Heart right ventricle (tissue), 16 donors: ENCODE data around the gene TBC1D22A. TPM values are rescaled to one million over a fixed set of nuclear protein-coding genes. Genes with fewer than 3 reads are reported as not detected.

Source experiments
- ATAC-seq, 8 donors: fragments of 200-7000 bp; cut with Tn5 transposase; one replicate each; pipeline ENCODE4 v1.9.1; 2020; ENCODE audit warnings: mild to moderate bottlenecking in 8 of 8, moderate library complexity in 8 of 8, moderate number of reproducible peaks in 1 of 8
- DNase-seq, 2 donors: peaks; one replicate each; pipeline ENCODE4 v3.0.0-alpha.2; 2020
- H3K27ac ChIP-seq, 10 donors: fragments of 200-600 bp; sonication (generic) in 2 of 10; one replicate each; pipeline versions ENCODE4 v1.5.0 to v1.8.0; 2020 to 2022; ENCODE audit warnings: mild to moderate bottlenecking in 3 of 10
- H3K27me3 ChIP-seq, 7 donors: fragments of 200-600 bp; one replicate each; pipeline ENCODE4 v1.8.0; 2021 to 2022; ENCODE audit warnings: mild to moderate bottlenecking in 2 of 7
- H3K36me3 ChIP-seq, 9 donors: fragments of 200-600 bp; sonication (generic) in 1 of 9; one replicate each; pipeline versions ENCODE4 v1.5.0 to v1.8.0; 2020 to 2022; ENCODE audit warnings: mild to moderate bottlenecking in 2 of 9
- H3K4me1 ChIP-seq, 9 donors: fragments of 200-600 bp; sonication (generic) in 1 of 9; one replicate each; pipeline versions ENCODE4 v1.5.0 to v1.8.0; 2020 to 2022; ENCODE audit warnings: mild to moderate bottlenecking in 4 of 9
- H3K4me3 ChIP-seq, 10 donors: fragments of 200-600 bp; sonication (generic) in 2 of 10; one replicate each; pipeline versions ENCODE4 v1.5.0 to v1.8.0; 2020 to 2022; ENCODE audit warnings: mild to moderate bottlenecking in 7 of 10, moderate library complexity in 2 of 10
- H3K9me3 ChIP-seq, 11 donors: fragments of 200-600 bp in 10 of 11; sonication (generic) in 2 of 11; one replicate each; pipeline versions ENCODE4 v1.5.0 to v1.8.0; 2013 to 2022; ENCODE audit warnings: mild to moderate bottlenecking in 2 of 11, control low read depth in 1 of 11, moderate library complexity in 1 of 11
- CTCF ChIP-seq, 9 donors: fragments of 200-600 bp; sonication (generic) in 2 of 9; IDR thresholded peaks; one replicate each; pipeline versions ENCODE4 v1.5.0 to v1.8.0; 2021 to 2022; ENCODE audit warnings: antibody characterized with exemption in 9 of 9, mild to moderate bottlenecking in 5 of 9, moderate library complexity in 1 of 9
- WGBS, 2 donors: extraction: QIAGEN DNeasy Blood & Tissue Kit; methylation state at CpG; one replicate each; pipeline ENCODE4 v1.1.7; 2013; ENCODE audit warnings: inconsistent platforms in 1 of 2; 5-methylcytosine and 5-hydroxymethylcytosine counted together
- intact Hi-C, 10 donors: fragments of 100-400 bp; cut with DNase I; formaldehyde crosslinking; loops; one replicate each; pipeline versions ENCODE4 v1.11.1 to v1.14.2; 2022
- polyA plus RNA-seq, 2 donors: library from polyadenylated mRNA; stranded (reverse); fragments of 200-250 nt; gene quantifications; one replicate each; pipeline ENCODE4 v1.2.3, GENCODE V29; 2013
- total RNA-seq, 10 donors: library from RNA; stranded (reverse); fragmentation: NEBNext Ultra II Directional in 3 of 10; extraction: Animal tissue kit (Norgen Biotek cat#: 25700) in 3 of 10; gene quantifications; one replicate each; pipeline versions ENCODE4 v1.2.1 to v1.2.4, GENCODE V29; 2021 to 2023
- donor health status: Arrhythmogenic right ventricular cardiomyopathy.
- donor health status: ischemic (EF 13 %, LVEDD 7.1; RV severe dilation, severe dysfunction).
- donor health status: healthy with polysubstance abuse.
- donor health status: DM: no; HTN: yes; CAD: no.
- donor health status: DM: no; HTN: no; CAD: no.
- donor health status: ischemic (EF 25% LVEDD 6.9; RV normal size, moderate dysfunction).
- donor health status: ischemic (EF 25% LVEDD 5.7; RV mildly dilated, moderate dysfunction).
- donor health status: healthy.
- donor health status: DM: yes; HTN: yes; CAD: no.
- donor health status: Ischemic cardiomyopathy.
- donor health status: ischemic (EF 35%, LVEDD 5.7; RV mildly dilated, moderate dysfunction).
- donor health status: nonischemic (EF 11% LVEDD 7.7; RV severe dilation, severe dysfunction).
- donor health status: DM: yes; HTN: yes; CAD: no.
- donor health status: PGD.
- donor health status: ischemic (EF 29% LVEDD 5.4; RV normal size, mild dysfunction).
- donor health status: nonischemic (EF 23%, LVEDD 6.1; RV moderate dilation, normal function).

The TBC1D22A gene
- total and polyA plus RNA-seq, 12 donors, result 7.2 to 27.9 (median 17.9) TPM

- no peak overlapping the region for H3K27ac ChIP-seq
- ATAC-seq (no peak), DNase-seq (no peak)
- H3K27me3 ChIP-seq, result no peaks in the 10 kb centered on the region
- peaks cover 0 to 24% (median 15%) of the 10 kb centered on the region in 11 donors for H3K9me3 ChIP-seq
- intact Hi-C loops, result no loop called here
- H3K4me3 ChIP-seq, result no peak overlapping the region
- H3K4me1 ChIP-seq, result no peaks in the 10 kb centered on the region
- peaks cover 0 to 21% (median 5%) of the 10 kb centered on the region in 9 donors for H3K36me3 ChIP-seq
- no peak for TF ChIP-seq CTCF (IDR thresholded peaks at IDR 0.05)
- WGBS, 2 donors, result 89 to 90% methylated on average over 8 of the region's 8 CpGs
Observed at GRCh38 chr22:46866591-46866990, 104.1 kb downstream of the TBC1D22A start.

GRCh38 chr22:46867106-46867505 is 104.7 kb downstream of the TBC1D22A start:
- WGBS, 2 donors, result 96 to 97% methylated on average over 4 of the region's 4 CpGs
- DNase-seq (no peak), ATAC-seq (no peak)
- no peak for TF ChIP-seq CTCF (IDR thresholded peaks at IDR 0.05)
- Histone ChIP-seq H3K36me3 (peaks cover 0 to 21% (median 5%) of the 10 kb centered on the region in 9 donors), H3K9me3 (peaks cover 0 to 29% (median 20%) of the 10 kb centered on the region in 11 donors), H3K27ac (no peak overlapping the region), H3K4me3 (no peak overlapping the region), H3K4me1 (no peaks in the 10 kb centered on the region), H3K27me3 (no peaks in the 10 kb centered on the region)
- intact Hi-C loops, result no loop called here

- no peak overlapping the region for H3K4me3 ChIP-seq
- no peak for ATAC-seq
Observed at GRCh38 chr22:46869329-46869728, 106.9 kb downstream of the TBC1D22A start.

GRCh38 chr22:46869831-46870441 is 107.5 kb downstream of the TBC1D22A start:
- H3K27me3 ChIP-seq, result no peaks in the 10 kb centered on the region
- peaks cover 0 to 43% (median 28%) of the 10 kb centered on the region in 11 donors for H3K9me3 ChIP-seq

More at GRCh38 chr22:46869329-46869728, 106.9 kb downstream of the TBC1D22A start:
- Histone ChIP-seq H3K27ac (no peak overlapping the region), H3K27me3 (no peaks in the 10 kb centered on the region), H3K36me3 (peaks cover 0 to 24% (median 5%) of the 10 kb centered on the region in 9 donors), H3K4me1 (no peaks in the 10 kb centered on the region), H3K9me3 (peaks cover 0 to 43% (median 28%) of the 10 kb centered on the region in 11 donors)
- no peak for TF ChIP-seq CTCF (IDR thresholded peaks at IDR 0.05)
- 93 to 96% methylated on average over 5 of the region's 5 CpGs for WGBS, 2 donors
- intact Hi-C loops, result no loop called here
- DNase-seq, result no peak

More at GRCh38 chr22:46869831-46870441, 107.5 kb downstream of the TBC1D22A start:
- DNase-seq, result no peak
- no peak overlapping the region for H3K27ac ChIP-seq
- H3K4me3 ChIP-seq, result no peak overlapping the region
- H3K36me3 ChIP-seq, result peaks cover 0 to 24% (median 4%) of the 10 kb centered on the region in 9 donors
- intact Hi-C loops, result no loop called here
- no peaks in the 10 kb centered on the region for H3K4me1 ChIP-seq
- no peak for TF ChIP-seq CTCF (IDR thresholded peaks at IDR 0.05)
- ATAC-seq, result no peak
- WGBS, 2 donors, result 90 to 97% methylated on average over 1 of the region's 1 CpG
